Inflammatory macrophage treated with lipopolysaccharide for 1 hour (primary cell): ENCODE results near the gene TPRKB.
"Not testable (repeated sequence)": the region's sequence is repeated elsewhere in the genome, so short reads cannot be mapped to it uniquely, and the experiment has no call there.

Experiments
- DNase-seq, 2 donors: peaks; one replicate each; pipeline ENCODE4 v3.0.0-alpha.2; 2020 to 2022

Gene TPRKB

DNA sequence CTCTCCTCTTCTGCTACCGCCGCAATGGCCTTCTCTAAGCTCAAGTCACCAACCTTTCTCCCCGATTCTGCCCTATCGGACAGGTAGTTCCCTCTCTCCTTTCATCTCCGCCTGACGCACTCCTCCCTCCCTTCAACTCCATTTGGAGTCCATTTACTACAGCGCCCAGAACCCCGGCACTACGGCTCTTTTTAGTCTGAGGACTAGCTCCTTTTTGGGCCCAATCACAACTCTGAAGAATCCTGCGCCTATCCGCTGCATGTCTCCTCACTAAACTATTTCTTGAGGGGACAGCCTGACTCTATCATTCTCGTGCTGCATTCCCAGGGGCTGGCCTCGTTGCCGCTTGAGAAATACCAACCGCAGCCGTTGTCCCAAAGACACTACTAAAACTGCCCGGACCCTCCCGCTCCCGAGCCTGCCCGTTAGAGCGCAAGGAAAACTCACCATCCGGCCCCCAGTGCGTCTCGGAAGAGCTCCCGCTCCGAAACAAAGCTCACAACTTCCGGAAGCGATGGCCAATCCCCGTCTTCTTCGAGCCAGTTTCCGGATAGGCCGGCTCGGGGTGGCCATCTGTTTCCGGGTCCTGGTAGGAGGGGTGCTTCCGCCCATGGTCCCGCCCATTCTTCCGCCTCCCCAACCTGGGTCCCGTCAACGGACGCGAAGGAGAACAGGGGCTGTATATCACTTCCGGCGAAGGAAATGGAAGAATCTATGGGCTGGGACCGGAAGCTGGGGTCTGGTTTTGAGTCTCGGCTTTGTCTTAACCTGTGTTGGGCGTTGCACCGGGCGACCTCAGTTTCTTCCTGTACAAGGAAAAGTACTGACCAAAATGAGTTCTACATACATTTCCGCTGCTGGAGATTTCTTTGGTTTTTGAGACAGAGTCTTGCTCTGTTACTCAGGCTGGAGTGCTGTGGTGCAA lies at the start of gene TPRKB:
Gene TPRKB, minus strand, starts transcription at position 491 of the 925 bp plus-strand sequence. CDS start 2,776 bp downstream, outside the sequence.
- peak; percentile 93 to 96 for DNase-seq

DNA sequence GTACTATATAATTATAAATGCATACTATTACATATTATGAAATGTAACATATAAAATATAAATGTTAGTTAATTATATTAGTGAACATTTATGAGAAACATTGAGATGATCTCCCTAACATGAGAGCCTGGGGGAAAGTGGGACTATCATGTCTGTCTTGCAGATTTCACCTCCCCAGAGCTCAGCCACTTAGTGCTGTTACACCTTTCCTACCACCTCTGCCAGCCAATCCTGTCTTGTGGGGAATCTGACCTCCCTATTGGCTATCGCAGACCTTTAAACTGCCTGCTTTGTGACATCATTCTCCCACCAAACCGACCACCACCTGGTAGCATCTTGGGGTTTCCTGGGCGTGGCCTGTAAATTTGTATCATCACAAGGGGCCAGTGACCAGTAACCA lies 46.7 kb upstream of the TPRKB start, which contains the start of gene C2orf78:
Gene C2orf78, plus strand, starts transcription at position 301 of the 400 bp plus-strand sequence. CDS start 127 bp downstream, outside the sequence.
- DNase-seq = not testable (repeated sequence)

DNA sequence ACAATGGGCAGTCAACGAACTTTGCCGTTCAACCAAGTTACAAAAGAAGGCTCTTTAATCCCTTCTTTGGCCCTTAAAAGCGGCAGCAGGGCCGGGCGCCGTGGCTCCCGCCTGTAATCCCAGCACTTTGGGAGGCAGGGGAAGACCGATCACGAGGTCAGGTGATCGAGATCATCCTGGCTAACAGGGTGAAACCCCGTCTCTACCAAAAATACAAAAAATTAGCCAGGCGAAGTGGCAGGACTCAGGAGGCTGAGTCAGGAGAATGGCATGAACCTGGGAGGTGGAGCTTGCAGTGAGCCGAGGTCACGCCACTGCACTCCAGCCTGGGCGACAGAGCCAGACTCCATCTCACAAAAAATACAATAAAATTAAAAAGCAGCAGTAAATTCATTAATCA lies 46.3 kb upstream of the TPRKB start:
- not testable (repeated sequence) for DNase-seq

DNA sequence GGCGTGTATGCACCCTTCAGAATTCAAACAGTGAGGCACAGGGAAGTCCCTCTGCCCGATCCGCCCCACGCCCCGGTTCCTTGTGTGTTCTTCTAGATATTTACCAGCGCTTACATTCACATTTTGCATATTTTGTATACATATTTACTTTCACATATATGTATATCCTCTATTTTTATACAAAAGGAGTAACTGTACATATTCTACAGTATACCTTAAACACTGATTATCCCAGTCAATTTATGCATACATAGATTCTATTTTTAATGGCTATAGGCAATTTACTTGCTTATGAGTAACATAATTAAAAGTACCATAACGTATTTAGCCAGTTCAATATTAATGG lies 43.1 kb upstream of the TPRKB start:
- no peak for DNase-seq

DNA sequence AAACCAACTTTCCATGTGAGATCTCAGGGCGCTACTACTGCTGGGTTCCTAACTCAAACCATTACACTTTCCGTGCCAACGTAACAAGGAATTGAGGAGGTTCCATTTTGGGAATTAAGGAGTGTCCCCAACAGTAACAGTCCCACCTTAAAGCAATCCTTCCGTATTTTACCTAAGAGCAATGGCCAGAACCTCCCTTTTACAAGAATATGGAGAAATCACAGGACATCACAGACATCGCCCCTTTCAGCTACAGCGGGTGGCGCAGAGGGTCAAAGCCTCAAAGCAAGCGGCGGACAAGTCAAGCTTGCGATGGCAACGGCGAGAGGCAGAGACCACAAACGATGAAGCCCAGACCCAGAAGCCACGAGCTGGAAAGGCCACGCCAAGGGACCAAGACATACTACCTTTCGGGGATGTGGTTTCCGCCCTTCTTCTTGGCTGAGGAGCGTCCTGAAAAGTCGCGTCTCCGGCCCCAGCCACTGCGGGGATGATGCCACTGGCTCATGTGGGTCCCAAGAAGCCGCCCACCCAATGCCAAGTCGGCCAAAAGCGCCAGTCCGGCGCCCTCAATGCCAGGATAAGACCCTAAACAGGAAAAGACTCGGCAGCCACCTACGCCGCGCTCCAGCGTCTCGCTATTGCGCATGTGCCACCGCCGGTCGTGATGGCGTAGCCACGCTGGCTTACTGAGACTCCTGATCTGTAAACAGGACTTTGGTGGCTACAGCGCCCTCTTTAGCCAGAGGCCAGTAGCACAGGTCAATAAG lies 42.5 kb upstream of the TPRKB start, which contains the start of gene DUSP11:
Gene DUSP11, minus strand, starts transcription at position 637 of the 770 bp plus-strand sequence. Its CDS starts 129 bp downstream, at position 508.
- DNase-seq = peak; percentile 97 to 100

DNA sequence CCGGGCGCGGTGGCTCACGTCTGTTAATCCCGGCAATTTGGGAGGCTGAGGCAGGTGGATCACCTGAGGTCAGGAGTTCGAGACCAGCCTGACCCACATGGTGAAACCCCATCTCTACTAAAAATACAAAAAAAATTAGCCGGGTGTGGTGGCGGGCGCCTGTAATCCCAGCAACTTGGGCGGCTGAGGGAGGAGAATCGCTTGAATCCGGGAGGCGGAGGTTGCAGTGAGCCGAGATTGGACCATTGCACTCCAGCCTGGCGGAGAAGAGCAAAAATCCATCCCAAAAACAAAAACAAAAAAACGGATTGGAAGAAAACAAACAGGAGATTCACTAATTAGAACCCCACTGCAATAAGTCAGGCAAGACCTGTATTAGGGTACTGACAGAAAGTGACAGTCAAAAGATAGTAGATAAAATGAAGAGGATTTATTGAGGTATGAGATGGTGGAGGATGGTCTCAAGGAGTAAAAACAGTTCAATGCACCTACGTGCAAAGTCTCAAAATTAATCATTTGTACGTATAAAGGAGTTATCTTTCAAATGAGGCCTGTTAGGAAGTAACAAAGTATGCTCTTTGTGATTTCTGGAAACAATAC lies 41.8 kb upstream of the TPRKB start:
- DNase-seq = not testable (repeated sequence)

DNA sequence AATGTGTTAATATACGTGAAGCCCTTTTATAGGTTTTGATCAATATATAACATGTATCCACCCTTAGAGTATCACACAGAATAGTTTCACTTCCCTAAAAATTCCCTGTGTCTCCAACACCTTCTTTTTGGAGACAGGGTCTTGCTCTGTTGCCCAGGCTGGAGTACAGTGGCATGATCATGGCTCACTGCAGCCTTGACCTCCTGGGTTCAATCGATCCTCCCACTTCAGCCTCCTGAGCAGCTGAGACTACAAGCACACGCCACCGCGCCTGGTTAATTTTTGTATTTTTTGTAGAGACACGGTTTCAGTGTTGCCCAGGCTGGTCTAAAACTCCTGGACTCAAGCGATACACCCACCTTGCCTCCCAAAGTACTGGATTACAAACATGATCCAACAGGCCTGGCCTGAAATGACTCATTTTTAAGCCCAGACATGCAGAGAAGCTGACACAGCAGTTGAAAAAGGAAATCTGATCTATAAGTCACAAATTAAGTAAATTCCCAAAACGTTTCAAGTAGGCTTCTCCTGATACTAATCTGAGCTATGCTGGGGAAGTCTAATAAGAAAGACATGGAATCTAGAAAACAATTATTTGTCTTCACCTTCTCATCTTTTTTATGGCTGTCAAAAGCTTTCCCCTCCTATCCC lies 39.8 kb upstream of the TPRKB start:
- DNase-seq = no peak

DNA sequence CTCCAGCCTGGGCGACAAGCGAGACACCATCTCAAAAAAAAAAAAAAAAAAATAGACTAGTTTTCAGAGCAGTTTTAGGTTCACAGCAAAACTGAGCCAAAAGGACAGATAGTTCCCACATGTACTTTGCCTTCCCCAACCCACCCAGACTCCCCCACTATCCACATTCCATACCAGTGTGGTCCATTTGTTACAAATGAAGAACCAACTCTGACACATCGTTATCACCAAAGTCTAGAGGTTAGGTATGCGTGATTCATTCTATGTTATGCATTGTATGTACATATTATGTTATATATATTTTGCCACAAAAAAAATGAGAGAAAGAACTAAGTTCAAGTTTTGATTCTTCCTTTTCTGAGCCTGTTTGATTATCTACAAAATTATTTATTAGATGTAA lies 39.2 kb upstream of the TPRKB start:
- DNase-seq = no peak

DNA sequence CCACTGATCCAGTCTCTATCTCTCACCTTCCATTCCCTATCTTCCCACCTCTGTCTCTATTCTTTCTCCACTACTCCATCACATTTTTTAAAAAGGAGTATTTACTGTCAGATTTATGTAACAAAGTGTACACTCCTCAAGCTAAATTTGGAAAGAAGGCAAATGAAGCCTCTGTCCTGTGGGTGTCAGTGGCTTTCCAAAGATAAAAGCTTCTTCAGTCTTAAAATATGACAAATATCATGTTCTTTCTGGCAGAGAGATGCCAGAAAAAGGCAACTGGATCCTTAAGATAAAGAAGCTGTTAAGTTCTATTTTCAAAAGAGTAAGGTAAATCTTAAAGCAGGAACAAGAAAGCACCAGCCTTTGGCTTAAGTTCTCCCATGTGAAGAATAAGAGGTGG lies 35.7 kb upstream of the TPRKB start:
- no peak for DNase-seq

DNA sequence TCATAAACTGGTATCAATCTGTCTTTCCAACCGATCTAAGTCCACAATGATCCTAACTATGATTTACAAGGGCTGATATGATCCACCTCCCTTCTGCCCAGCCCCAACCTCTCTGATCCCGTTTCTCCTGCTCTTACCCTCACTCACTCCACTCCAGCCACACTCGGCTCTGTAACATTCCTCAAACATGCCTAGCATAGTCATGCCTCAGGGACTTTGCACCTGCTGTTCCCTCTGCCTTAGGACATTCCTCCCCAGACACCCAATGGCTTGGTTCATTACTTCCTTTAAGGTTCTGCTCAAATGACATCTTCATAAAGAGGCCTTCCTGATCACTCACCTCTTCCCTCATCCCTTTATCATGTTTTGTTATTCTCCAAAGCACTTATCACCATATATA lies 33.6 kb upstream of the TPRKB start:
- no peak for DNase-seq

DNA sequence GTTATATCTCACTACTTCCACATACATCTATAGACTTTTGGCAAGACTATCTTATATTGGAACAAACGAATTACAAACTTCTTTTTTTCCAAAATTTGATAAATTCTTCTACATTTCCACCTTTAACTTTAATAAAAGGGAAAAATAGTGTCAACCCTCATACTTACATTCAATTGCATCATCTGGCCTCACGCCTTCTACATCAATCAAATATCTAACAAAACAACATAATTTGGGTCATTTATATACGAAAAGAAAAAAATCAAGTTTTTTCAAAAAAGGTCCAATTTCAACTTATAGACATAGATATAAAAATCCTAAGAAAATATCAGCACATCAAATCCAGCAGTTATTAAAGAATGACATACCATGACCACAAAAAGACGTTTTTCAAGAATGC lies 29.8 kb upstream of the TPRKB start:
- DNase-seq = no peak

DNA sequence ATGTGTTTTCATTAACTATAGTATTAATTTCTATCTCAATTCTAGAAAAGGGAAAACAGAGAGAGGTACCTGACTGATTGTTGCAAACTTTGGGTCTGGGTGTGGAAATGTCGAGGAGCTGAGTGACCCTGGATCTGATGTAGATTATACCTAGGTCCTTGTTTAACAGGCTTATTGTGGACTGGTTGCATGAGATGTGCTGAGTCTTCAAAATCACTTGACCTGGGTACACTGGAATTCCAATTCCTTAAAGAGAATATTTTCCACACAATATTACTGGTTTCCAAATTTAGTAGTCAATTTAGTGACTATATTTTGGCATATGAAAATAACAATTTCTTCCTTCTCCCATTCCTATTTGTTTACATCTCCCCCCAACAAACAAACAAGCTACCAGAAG lies 29.2 kb upstream of the TPRKB start:
- no peak for DNase-seq

DNA sequence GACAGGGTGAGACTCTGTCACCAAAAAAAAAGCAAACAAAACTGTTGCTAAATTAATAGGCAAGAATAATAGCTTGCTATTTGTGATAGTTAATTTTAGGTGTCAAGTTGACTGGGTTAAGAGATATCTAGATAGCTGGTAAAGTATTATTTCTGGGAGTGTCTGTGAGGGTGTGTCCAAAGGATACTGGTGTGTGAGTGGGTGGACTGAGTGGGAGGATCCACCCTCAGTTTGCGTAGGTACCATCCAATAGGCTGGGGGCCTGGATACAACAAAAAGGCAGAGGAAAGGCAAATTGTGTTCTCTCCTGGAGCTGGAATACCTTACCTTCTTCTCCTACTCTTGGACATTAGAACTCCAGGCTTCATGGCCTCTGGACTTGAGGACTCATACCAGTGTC lies 27.8 kb upstream of the TPRKB start:
- DNase-seq = no peak

DNA sequence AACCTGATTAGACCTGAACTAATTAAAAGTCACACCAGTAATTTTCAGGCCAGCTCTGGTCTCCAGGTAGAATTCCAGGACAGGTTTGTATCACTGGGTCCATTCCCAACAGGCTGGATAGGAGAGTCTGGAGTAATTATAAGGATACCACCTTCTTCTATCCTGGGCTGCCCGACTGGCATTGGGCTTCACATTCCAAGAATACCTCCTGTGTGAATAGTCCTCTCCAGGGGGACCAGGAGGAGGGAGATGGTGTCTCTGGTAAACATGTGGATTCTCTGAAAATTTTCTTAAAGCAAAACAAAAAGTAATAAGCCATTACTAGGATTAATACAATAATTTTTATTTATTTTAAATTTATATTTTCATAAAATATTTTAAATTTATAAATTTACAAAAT lies 25.4 kb upstream of the TPRKB start:
- DNase-seq = no peak

DNA sequence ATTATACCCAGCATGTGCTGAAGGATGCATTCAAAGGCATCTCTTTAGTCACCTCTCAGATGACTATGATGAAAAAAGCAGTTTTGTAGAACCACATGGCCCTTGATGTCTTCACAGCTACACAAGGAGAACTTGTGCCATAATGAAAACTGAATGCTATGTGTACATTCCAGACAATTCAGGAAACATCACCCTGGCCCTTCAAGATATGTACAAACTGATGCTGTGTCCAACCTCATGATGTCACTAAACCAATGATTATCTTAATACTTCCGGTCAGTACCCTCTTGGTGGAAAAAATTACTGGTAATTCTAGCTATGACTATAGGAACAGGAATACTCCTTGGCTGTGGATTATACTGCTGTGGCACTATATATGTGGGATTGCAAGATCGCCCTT lies 22.8 kb upstream of the TPRKB start:
- no peak for DNase-seq

DNA sequence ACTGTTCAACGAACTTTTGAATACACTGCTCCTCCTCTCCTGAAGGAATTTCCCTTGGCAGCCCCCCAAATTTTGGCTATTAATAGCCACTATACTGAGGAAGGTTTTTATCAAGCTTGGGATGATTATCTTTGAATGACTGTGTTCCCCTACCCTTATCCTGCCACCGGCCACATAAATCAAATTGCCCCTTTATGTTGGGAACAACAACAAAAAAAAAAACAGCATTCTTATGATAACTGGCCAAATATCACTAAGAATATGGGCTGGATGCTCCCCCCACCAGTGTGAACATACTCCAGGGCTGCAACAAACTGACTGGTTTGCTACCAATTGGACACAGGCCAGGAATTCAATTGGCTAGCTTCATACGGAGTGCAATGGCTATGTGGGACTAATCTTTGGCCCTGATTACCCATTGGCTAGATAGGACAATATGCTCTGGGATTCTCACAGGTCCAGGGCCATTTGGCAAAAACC lies 22.2 kb upstream of the TPRKB start:
- no peak for DNase-seq

DNA sequence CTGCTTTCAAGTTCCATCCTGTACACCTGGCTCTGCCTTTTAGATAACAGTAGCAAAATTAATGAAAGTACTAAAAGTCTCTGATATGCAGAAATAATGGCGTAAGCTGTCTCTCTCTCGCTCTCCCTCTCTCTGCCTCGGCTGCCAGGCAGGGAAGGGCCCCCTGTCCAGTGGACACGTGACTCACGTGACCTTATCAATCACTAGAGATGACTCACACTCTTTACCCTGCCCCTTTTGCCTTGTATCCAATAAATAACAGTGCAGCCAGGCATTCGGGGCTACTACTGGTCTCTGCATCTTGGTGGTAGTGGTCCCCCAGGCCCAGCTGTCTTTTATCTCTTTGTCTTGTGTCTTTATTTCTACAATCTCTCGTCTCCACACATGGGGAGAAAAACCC lies 17.2 kb upstream of the TPRKB start:
- not testable (repeated sequence) for DNase-seq

DNA sequence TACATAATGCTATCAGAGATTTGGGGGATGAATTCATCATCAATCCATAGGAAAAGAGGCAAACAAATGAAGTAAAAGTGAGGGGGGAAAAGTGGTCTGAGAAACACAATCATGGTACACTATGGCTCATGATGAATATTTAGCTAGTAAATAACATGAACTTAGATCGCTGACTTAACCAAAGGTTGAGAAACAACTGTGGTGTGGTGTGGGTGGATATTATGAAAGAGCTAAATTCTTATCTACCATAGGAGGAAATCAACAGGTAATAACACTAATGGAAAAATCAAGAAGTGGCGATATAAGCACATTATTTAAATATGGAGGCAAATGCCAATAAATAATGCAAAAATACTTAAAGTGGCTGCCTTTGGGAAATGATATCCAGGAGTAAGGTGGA lies 12.2 kb upstream of the TPRKB start:
- peak; percentile 38 to 47 for DNase-seq

DNA sequence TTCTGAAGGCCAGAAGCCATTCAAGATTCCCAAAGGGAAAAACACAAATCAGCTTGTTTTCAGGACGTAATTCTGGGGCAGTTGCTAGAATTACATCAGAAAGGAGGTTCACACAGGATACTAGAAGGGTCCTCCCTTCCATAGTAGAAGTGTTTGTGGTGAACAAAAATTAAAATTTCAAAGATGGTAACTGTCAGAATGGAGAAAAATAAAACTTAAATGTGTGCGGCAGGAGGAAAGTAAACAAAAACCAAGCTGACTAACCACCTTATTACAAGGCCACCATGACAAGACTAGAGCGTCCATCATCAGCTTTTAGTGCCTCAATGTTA lies 9.7 kb upstream of the TPRKB start:
- no peak for DNase-seq

DNA sequence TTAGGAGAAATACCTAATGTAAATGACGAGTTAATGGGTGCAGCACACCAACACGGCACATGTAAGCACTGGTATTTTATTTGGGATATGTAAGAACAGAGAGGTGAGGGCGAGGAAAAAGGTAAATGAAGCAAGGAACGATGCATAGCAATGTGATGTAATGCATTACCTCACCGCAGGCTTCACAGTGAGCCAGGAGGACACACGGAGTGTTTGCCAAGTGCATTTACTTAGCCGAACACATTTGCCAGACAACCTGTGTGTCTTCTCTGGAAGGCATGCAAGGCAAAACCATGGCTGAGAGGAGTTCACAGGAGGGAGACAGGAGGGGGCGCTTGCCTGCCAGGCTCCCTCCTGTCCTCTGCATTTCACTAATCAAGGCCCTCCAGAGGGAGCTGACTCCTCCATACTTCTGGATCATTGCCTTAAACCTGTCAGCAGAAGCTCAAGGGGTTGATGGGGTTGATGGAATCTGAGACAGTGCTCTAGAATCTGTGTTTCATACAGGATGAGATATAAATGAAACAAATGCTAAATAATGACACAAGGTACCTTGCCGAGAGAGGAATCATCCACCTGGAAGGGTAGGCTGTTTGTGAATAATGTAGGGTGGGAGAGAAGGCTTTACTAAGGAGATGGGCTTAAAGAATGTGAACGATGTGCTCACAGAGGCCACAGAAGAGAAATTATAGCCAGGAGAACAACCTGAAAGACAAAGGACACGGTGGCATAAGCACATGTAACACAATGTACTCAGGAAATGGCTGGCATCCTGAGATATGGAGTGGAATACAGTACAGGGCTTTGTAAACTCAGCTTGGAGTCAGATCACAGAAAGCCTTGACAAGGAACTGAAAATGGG lies 9.1 kb upstream of the TPRKB start:
- no peak for DNase-seq

DNA sequence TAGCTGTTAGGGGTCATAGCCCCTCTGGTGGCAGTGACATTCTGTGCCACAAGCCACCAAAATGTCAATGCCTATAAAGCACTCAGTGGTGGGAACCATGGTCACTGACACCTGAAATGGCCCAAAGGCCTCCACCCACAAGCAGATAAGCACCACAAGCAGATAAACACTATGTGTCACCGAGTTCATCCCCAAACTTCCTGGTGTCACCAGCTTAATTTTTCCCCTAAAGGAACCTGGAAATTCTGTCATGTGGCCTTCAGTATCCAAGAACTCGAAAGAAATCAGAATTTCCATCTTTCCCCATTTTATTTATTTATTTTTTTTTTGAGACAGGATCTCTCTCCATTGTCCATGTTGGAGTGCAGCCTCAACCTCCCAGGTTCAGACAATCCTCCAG lies 3.6 kb upstream of the TPRKB start:
- DNase-seq = no peak

DNA sequence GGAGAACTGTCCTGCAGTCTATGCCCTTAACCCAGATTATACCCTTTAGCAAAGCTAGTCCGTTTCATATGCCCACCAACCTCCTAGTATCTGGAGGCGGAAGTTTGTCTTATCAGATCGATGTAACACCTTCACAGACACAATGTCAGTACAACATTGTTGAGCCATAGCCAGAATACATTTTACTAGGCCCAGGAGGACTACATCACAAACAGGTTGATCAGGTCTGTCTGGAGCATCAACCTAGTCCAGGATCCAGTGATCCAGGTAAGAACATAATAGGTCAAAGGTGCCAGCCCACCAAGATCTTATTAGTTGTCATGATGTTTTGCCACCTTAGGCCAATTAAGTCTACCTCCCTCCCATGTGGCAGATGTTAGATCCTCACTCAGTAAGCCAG lies 2.0 kb upstream of the TPRKB start:
- no peak for DNase-seq
